Glutamatergic neuron (in vitro differentiated cells): Measurements from ENCODE around the gene NEMP1. TPM values are rescaled to one million over a fixed set of nuclear protein-coding genes. Genes with fewer than 3 reads are reported as not detected.

Experiments used
- DNase-seq: peaks from one replicate; pipeline ENCODE4 v3.0.0; 2022
- H3K27ac Mint-ChIP-seq: one replicate; pipeline ENCODE4 v1.8.0; 2020; ENCODE audit warnings: mild to moderate bottlenecking, mixed read lengths, inconsistent platforms; ENCODE audit not compliant: unreplicated experiment
- H3K27me3 Mint-ChIP-seq: one replicate; pipeline ENCODE4 v1.8.0; 2020; ENCODE audit warnings: mild to moderate bottlenecking, moderate library complexity, mixed read lengths, inconsistent platforms; ENCODE audit not compliant: unreplicated experiment
- H3K36me3 Mint-ChIP-seq: one replicate; pipeline ENCODE4 v1.8.0; 2020; ENCODE audit warnings: mild to moderate bottlenecking, mixed read lengths, inconsistent platforms; ENCODE audit not compliant: unreplicated experiment
- H3K4me1 Mint-ChIP-seq: one replicate; pipeline ENCODE4 v1.8.0; 2020; ENCODE audit warnings: mild to moderate bottlenecking, low read depth, mixed read lengths, inconsistent platforms; ENCODE audit not compliant: unreplicated experiment
- H3K4me3 Mint-ChIP-seq: one replicate; pipeline ENCODE4 v1.8.0; 2020; ENCODE audit warnings: mild to moderate bottlenecking, mixed read lengths, inconsistent platforms; ENCODE audit not compliant: unreplicated experiment
- H3K9me3 Mint-ChIP-seq: one replicate; pipeline ENCODE4 v1.8.0; 2020; ENCODE audit warnings: mild to moderate bottlenecking, moderate library complexity, mixed read lengths, inconsistent platforms; ENCODE audit not compliant: unreplicated experiment
- total RNA-seq: library from RNA; stranded (reverse); fragmentation: NEBNext Ultra II Directional; extraction: Animal tissue kit (Norgen Biotek cat#: 25700); gene quantifications from one replicate; pipeline ENCODE4 v1.2.1, GENCODE V29; 2021; ENCODE audit not compliant: unreplicated experiment
- TF ChIP-seq, protein P1 (sequence below): fragments of 200-600 bp; sonication (generic); IDR thresholded peaks from one replicate; pipeline ENCODE4 v1.5.0; 2021; ENCODE audit not compliant: partially characterized antibody, unreplicated experiment

Gene NEMP1
- total RNA-seq, 1 donor from 2014 or later, result 11.5 TPM

- Mint-ChIP-seq H3K4me1 (peaks cover 28% of the 10 kb centered on the region), H3K36me3 (no peaks in the 10 kb centered on the region), H3K4me3 (no peak overlapping the region), H3K27me3 (peaks cover 21% of the 10 kb centered on the region), H3K27ac (no peak overlapping the region), H3K9me3 (peaks cover 6% of the 10 kb centered on the region)
- DNase-seq, result no peak
- TF ChIP-seq, protein P1, sequence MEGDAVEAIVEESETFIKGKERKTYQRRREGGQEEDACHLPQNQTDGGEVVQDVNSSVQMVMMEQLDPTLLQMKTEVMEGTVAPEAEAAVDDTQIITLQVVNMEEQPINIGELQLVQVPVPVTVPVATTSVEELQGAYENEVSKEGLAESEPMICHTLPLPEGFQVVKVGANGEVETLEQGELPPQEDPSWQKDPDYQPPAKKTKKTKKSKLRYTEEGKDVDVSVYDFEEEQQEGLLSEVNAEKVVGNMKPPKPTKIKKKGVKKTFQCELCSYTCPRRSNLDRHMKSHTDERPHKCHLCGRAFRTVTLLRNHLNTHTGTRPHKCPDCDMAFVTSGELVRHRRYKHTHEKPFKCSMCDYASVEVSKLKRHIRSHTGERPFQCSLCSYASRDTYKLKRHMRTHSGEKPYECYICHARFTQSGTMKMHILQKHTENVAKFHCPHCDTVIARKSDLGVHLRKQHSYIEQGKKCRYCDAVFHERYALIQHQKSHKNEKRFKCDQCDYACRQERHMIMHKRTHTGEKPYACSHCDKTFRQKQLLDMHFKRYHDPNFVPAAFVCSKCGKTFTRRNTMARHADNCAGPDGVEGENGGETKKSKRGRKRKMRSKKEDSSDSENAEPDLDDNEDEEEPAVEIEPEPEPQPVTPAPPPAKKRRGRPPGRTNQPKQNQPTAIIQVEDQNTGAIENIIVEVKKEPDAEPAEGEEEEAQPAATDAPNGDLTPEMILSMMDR, result no peak
Measured at GRCh38 chr12:57092876-57093414, 14.4 kb upstream of the NEMP1 start.

- Mint-ChIP-seq H3K4me3 (no peak overlapping the region), H3K27ac (no peak overlapping the region), H3K4me1 (peaks cover 28% of the 10 kb centered on the region), H3K36me3 (no peaks in the 10 kb centered on the region), H3K27me3 (peaks cover 23% of the 10 kb centered on the region), H3K9me3 (peaks cover 6% of the 10 kb centered on the region)
- no peak for DNase-seq
- TF ChIP-seq, protein P1, result no peak
Measured at GRCh38 chr12:57092529-57092862, 13.9 kb upstream of the NEMP1 start.

DNA sequence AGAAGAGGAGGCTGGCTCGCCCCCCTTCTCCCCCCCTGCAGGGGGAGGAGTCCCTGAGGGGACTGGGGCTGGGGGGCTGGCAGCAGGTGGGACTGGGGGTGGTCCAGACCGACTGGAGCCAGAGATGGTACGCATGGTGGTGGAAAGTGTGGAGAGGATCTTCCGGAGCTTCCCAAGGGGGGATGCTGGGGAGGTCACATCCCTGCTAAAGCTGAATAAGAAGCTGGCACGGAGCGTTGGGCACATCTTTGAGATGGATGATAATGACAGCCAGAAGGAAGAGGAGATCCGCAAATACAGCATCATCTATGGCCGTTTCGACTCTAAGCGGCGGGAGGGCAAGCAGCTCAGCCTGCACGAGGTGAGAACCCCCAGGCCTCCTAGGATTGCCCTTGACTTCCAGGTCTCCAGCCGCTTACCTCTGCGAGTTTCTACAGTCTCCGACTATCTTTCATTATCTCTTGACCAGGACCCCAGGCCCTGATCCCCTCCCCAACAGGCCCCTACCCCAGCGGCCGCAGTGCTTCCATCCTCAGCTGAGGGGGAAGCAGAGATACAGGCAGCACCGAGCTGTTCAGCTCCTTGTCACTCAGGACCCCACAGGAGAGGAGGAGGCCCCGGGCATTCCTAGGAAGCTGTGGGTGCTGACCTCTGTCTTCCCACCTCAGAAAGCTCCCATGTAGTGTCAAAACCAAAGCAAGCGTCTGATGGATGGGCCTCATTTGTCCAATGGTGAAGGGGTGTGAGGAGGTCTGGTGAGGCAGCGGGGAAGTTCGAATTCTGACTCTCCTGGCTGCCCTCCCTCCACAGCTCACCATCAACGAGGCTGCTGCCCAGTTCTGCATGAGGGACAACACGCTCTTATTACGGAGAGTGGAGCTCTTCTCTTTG lies 13.3 kb upstream of the NEMP1 start:
- TF ChIP-seq, protein P1, result no peak
- no peaks in the 10 kb centered on the region for H3K36me3 Mint-ChIP-seq
- H3K27me3 Mint-ChIP-seq, result peaks cover 23% of the 10 kb centered on the region
- no peak overlapping the region for H3K4me3 Mint-ChIP-seq
- no peak overlapping the region for H3K27ac Mint-ChIP-seq
- peaks cover 4% of the 10 kb centered on the region for H3K9me3 Mint-ChIP-seq
- no peak for DNase-seq
- H3K4me1 Mint-ChIP-seq, result peaks cover 28% of the 10 kb centered on the region

DNA sequence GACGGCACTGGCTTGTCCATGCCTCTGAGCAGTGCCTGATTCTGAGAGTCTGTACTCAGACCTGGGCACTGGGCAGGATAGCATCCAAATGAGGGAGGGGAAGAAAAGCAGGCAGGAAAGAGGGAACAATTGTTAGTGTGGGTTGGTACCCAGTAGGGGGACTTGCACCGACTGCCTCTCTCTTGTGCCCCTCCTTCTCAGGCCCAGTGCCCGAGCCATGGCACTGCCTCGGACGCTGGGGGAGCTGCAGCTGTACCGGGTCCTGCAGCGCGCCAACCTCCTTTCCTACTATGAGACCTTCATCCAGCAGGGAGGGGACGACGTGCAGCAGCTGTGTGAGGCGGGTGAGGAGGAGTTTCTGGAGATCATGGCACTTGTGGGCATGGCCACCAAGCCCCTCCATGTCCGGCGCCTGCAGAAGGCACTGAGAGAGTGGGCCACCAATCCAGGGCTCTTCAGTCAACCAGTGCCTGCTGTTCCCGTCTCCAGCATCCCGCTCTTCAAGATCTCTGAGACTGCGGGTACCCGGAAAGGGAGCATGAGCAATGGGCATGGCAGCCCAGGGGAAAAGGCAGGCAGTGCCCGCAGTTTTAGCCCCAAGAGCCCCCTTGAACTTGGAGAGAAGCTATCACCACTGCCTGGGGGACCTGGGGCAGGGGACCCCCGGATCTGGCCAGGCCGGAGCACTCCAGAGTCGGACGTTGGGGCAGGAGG lies 12.5 kb upstream of the NEMP1 start:
- DNase-seq, result no peak
- peaks cover 24% of the 10 kb centered on the region for H3K27me3 Mint-ChIP-seq
- peaks cover 30% of the 10 kb centered on the region for H3K4me1 Mint-ChIP-seq
- TF ChIP-seq, protein P1, result no peak
- H3K36me3 Mint-ChIP-seq, result no peaks in the 10 kb centered on the region
- peak overlapping the region; percentile 62 for H3K27ac Mint-ChIP-seq
- peaks cover 7% of the 10 kb centered on the region for H3K9me3 Mint-ChIP-seq
- H3K4me3 Mint-ChIP-seq, result peak overlapping the region; percentile 98

DNA sequence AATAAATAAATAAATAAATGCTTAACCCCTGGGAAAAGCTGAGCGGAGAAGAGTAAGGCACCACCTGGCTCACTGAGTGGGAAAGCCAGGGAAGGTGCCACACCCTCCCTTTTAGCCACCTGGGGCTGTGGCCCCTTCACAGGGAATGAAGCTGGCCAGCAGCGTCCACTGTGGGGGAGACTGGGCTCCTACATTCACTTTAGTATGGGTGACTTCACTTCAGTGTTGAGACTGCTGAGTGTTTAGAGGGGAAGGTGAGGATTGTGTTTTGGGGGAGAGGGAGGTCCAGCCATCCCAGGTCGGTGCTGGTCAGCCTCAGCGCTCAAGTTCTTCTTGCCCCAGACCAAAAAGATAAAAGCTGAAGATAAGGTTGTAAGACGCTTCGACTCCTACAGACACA lies 11.9 kb upstream of the NEMP1 start:
- H3K4me1 Mint-ChIP-seq, result peaks cover 33% of the 10 kb centered on the region
- no peaks in the 10 kb centered on the region for H3K36me3 Mint-ChIP-seq

More for the DNA sequence above, 11.9 kb upstream of the NEMP1 start:
- H3K27ac Mint-ChIP-seq, result peak overlapping the region; percentile 62
- TF ChIP-seq, protein P1, result no peak
- H3K4me3 Mint-ChIP-seq, result peak overlapping the region; percentile 98
- H3K9me3 Mint-ChIP-seq, result peaks cover 9% of the 10 kb centered on the region
- no peak for DNase-seq
- H3K27me3 Mint-ChIP-seq, result peaks cover 26% of the 10 kb centered on the region
